ENCODE measurements around the gene NEK9. TPM values are rescaled to one million over a fixed set of nuclear protein-coding genes. Genes with fewer than 3 reads are reported as not detected.

Gene NEK9
- total RNA-seq, 1 experiment from 2014 or later: 103 TPM

DNA sequence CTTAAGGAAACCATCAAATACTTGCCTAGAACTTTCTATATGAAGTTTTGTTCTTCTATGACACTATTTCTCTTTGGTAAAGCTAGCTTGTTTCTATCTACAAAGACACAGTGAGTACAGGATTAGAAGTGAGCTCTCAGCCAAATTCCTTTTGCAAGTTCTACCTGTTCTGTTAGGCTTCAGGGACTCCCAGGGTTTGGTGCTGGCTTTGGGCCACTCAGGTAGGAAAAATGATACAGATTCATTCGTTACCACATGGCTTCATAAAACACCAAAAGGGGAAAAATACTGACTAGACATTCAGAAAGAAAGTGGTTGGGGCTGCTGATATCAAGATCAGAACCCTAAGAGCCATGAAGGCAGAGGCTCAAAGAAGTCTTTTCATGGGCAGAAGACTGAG is 43.6 kb downstream of the NEK9 start:
- Histone ChIP-seq H3K9ac (ENCODE audit: low read length) (no peak overlapping the region), H3K4me2 (ENCODE audit: low read depth, low read length, poor library complexity, severe bottlenecking) (no peak overlapping the region), H4K20me1 (ENCODE audit: insufficient read depth, low read depth, low read length) (no peaks in the 10 kb centered on the region), H3K9me3 (ENCODE audit: low read length) (no peaks in the 10 kb centered on the region), H3K79me2 (ENCODE audit: low read length) (no peaks in the 10 kb centered on the region), H3K36me3 (ENCODE audit: insufficient read depth, low read length) (peaks cover 68% of the 10 kb centered on the region), H3K27ac (ENCODE audit: low read length) (no peak overlapping the region), H3K27me3 (ENCODE audit: low read length) (no peaks in the 10 kb centered on the region), H3K4me3 (ENCODE audit: low read length) (no peak overlapping the region), H2AFZ (ENCODE audit: low read length) (no peak overlapping the region), H3K4me1 (ENCODE audit: low read length) (peaks cover under 1% of the 10 kb centered on the region), H3K9me2 (replicated peaks; ENCODE audit: insufficient read depth, low read length) (no peaks in the 10 kb centered on the region)
- DNase-seq: no peak

DNA sequence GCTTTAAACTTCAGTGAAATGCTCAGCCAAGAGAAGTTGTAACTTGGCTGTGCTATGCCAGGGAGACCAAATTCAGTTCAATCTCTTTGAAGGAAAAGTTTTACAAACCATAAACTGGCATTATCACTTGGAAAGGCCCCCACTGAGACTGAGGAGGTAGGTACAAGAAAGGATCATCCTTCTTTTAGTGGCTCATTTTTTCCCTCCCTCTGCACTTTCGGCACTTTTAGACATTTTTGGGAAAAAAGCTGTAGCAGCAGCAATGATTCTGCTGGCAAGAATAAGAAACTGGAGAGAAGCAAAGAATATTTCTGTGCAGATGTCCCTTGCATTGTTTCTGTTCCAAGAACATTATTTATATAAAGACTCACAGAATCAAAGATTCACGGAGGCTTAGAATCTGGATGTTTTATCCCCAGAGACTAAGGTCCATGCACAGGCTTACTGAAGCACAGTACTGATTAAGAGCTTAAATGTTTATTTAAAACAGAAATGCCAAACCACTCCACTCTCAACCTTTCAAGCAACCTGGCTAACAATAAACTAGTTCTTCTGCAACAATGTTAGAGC is 45.1 kb downstream of the NEK9 start:
- Histone ChIP-seq H3K27ac (ENCODE audit: low read length) (no peak overlapping the region), H3K4me2 (ENCODE audit: low read depth, low read length, poor library complexity, severe bottlenecking) (no peak overlapping the region), H4K20me1 (ENCODE audit: insufficient read depth, low read depth, low read length) (no peaks in the 10 kb centered on the region), H3K9ac (ENCODE audit: low read length) (no peak overlapping the region), H3K79me2 (ENCODE audit: low read length) (no peaks in the 10 kb centered on the region), H2AFZ (ENCODE audit: low read length) (no peak overlapping the region), H3K36me3 (ENCODE audit: insufficient read depth, low read length) (peaks cover 52% of the 10 kb centered on the region), H3K9me3 (ENCODE audit: low read length) (no peaks in the 10 kb centered on the region), H3K4me1 (ENCODE audit: low read length) (peaks cover 16% of the 10 kb centered on the region), H3K9me2 (replicated peaks; ENCODE audit: insufficient read depth, low read length) (no peaks in the 10 kb centered on the region), H3K4me3 (ENCODE audit: low read length) (no peak overlapping the region), H3K27me3 (ENCODE audit: low read length) (no peaks in the 10 kb centered on the region)
- no peak for DNase-seq

DNA sequence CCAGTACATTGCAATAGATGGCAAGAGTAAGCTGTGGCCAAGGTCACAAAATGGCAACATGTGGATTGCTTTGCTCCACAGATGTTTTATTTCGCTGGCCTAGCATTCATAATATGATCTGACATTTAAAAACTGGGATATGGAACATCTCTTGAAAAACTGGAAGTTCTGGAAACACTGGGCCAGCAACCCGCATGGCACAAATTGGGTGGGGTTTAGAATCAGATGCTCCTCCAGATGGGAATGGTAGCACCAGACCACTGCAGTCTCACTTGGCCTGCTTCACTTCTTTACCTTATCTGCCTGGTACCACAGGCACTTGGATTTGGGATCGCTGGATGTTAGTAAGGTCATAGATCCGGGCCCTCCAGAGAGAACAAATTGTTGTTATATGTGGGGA is 47.3 kb downstream of the NEK9 start:
- Histone ChIP-seq H3K4me2 (ENCODE audit: low read depth, low read length, poor library complexity, severe bottlenecking) (no peak overlapping the region), H3K9ac (ENCODE audit: low read length) (no peak overlapping the region), H3K9me2 (replicated peaks; ENCODE audit: insufficient read depth, low read length) (no peaks in the 10 kb centered on the region), H3K36me3 (ENCODE audit: insufficient read depth, low read length) (peaks cover 34% of the 10 kb centered on the region), H4K20me1 (ENCODE audit: insufficient read depth, low read depth, low read length) (no peaks in the 10 kb centered on the region), H3K9me3 (ENCODE audit: low read length) (no peaks in the 10 kb centered on the region), H3K4me3 (ENCODE audit: low read length) (no peak overlapping the region), H3K4me1 (ENCODE audit: low read length) (peaks cover 19% of the 10 kb centered on the region), H3K79me2 (ENCODE audit: low read length) (no peaks in the 10 kb centered on the region), H3K27ac (ENCODE audit: low read length) (no peak overlapping the region), H3K27me3 (ENCODE audit: low read length) (no peaks in the 10 kb centered on the region), H2AFZ (ENCODE audit: low read length) (no peak overlapping the region)
- DNase-seq: no peak

DNA sequence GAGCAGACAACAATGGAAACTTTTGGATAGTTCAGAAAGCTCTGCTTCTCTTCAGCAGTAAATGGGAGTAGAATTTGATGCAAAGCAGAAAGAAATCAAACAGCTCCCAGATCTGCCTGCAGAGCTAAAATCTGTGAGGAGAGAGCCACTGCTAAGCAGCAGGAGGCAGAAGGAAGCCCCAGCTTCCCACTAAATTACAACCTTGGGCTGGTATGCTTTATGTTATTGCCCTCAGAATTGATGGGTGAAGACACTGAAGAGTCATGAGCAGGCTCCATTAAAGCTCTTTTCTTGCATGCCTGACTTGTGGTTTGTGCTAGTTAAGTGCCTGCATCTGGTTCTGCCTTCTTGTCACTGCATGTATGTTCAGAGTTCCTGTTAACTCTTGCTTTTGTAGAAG is 49.1 kb downstream of the NEK9 start:
- Histone ChIP-seq H3K9me2 (replicated peaks; ENCODE audit: insufficient read depth, low read length) (no peaks in the 10 kb centered on the region), H3K4me1 (ENCODE audit: low read length) (peaks cover 19% of the 10 kb centered on the region), H3K9me3 (ENCODE audit: low read length) (no peaks in the 10 kb centered on the region), H3K9ac (ENCODE audit: low read length) (no peak overlapping the region), H3K27me3 (ENCODE audit: low read length) (no peaks in the 10 kb centered on the region), H2AFZ (ENCODE audit: low read length) (no peak overlapping the region), H3K4me2 (ENCODE audit: low read depth, low read length, poor library complexity, severe bottlenecking) (no peak overlapping the region), H3K36me3 (ENCODE audit: insufficient read depth, low read length) (peaks cover 19% of the 10 kb centered on the region), H3K27ac (ENCODE audit: low read length) (no peak overlapping the region), H3K79me2 (ENCODE audit: low read length) (no peaks in the 10 kb centered on the region), H4K20me1 (ENCODE audit: insufficient read depth, low read depth, low read length) (no peaks in the 10 kb centered on the region), H3K4me3 (ENCODE audit: low read length) (no peak overlapping the region)
- DNase-seq: no peak

DNA sequence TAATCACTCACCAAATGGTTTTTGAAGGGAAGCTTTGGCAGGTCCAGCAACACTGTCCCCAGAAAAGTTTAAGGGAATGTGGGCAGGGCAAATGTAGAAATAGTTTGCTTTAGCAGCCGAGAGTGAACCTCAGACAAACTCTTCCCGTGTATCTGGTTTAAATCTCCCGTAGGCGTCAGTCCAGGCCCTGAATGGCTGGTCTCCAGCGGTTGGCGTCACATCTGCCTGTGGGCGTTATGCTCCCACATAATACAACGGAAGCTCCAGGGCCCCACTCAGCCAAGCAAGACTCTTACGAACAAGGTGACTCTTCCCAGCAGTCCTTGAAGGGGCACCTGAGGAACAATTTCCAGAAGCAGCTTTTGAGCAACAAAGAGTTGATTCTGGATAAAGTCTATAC is 56.5 kb downstream of the NEK9 start:
- Histone ChIP-seq H3K4me1 (ENCODE audit: low read length) (peaks cover 31% of the 10 kb centered on the region), H3K27me3 (ENCODE audit: low read length) (no peaks in the 10 kb centered on the region), H2AFZ (ENCODE audit: low read length) (no peak overlapping the region), H3K27ac (ENCODE audit: low read length) (no peak overlapping the region), H3K79me2 (ENCODE audit: low read length) (peaks cover 6% of the 10 kb centered on the region; the same call in 1 of the 2 replicates), H3K9me3 (ENCODE audit: low read length) (no peaks in the 10 kb centered on the region), H3K4me2 (ENCODE audit: low read depth, low read length, poor library complexity, severe bottlenecking) (no peak overlapping the region), H4K20me1 (ENCODE audit: insufficient read depth, low read depth, low read length) (no peaks in the 10 kb centered on the region), H3K9ac (ENCODE audit: low read length) (no peak overlapping the region), H3K9me2 (replicated peaks; ENCODE audit: insufficient read depth, low read length) (no peaks in the 10 kb centered on the region), H3K36me3 (ENCODE audit: insufficient read depth, low read length) (no peaks in the 10 kb centered on the region), H3K4me3 (ENCODE audit: low read length) (no peak overlapping the region)
- DNase-seq: no peak

DNA sequence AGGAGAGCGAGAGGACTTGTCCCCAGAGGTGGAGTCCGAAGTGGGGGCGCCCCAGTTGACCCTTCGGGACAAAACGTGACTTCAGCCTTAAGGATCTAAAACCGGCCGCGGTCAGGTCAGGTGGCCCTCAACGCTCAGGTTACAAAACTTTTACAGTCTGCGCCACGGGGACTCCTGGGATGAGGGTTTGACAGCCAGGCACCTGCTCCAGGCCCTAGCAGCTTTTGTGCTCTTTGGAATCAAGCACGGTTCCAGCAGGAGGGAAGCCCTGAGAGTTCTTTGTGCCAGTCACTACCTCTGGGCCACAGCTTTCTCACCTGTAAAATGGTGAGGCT is 57.1 kb downstream of the NEK9 start:
- Histone ChIP-seq H3K4me1 (ENCODE audit: low read length) (peaks cover 31% of the 10 kb centered on the region), H3K9ac (ENCODE audit: low read length) (peak overlapping the region; percentile 62), H2AFZ (ENCODE audit: low read length) (peak overlapping the region; percentile 65), H3K4me3 (ENCODE audit: low read length) (peak overlapping the region; percentile 63), H3K27me3 (ENCODE audit: low read length) (no peaks in the 10 kb centered on the region), H4K20me1 (ENCODE audit: insufficient read depth, low read depth, low read length) (no peaks in the 10 kb centered on the region), H3K79me2 (ENCODE audit: low read length) (peaks cover 6% of the 10 kb centered on the region; the same call in 1 of the 2 replicates), H3K4me2 (ENCODE audit: low read depth, low read length, poor library complexity, severe bottlenecking) (peak overlapping the region; percentile 91), H3K27ac (ENCODE audit: low read length) (no peak overlapping the region), H3K36me3 (ENCODE audit: insufficient read depth, low read length) (no peaks in the 10 kb centered on the region), H3K9me3 (ENCODE audit: low read length) (no peaks in the 10 kb centered on the region), H3K9me2 (replicated peaks; ENCODE audit: insufficient read depth, low read length) (no peaks in the 10 kb centered on the region)
- no peak for DNase-seq

DNA sequence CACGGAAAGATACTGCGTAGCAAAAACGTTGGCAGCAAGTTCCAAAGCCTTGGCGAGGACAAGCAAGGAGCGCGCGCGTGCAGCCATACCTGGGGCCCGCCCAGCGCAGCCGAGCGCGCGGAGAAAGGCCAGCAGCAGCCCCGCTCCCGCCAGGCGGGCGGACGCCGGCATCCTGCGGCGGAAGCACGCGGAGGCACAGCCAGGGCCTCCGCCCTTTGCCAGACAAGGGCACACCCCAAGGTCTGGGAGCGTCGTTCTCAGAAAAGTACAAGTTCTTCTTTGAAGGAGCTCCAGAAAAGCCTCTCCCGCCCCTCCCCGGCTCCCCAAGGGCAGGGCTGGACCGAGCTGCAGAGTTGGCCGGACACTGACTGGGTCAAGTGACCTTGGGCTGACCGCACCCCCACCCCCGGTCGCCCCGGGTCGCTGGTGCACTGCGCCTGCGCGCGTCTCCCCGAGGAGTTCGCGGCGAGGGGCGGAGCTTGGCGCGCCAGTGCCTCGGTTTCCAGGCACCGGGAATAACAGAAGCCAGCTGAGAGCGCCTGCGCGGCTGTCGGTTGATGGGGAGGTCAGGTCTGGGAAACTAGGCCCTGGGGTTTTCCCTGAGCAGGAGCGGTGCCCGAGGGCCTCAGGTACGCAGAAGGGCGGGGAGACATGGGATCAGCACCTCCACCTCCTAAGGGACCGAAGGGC is 57.6 kb downstream of the NEK9 start, which contains the start of gene ZC2HC1C:
Gene ZC2HC1C, plus strand, starts transcription at position 521 of the 690 bp plus-strand sequence. CDS start 933 bp downstream, outside the sequence.
- H3K9ac ChIP-seq (ENCODE audit: low read length): peak within 1 kb of the TSS; percentile 62
- peak within 1 kb of the TSS; percentile 65 for H2AFZ ChIP-seq (ENCODE audit: low read length)
- H3K79me2 ChIP-seq (ENCODE audit: low read length): peaks cover 6% of the 10 kb centered on the region; the same call in 1 of the 2 replicates
- H4K20me1 ChIP-seq (ENCODE audit: insufficient read depth, low read depth, low read length): no peaks in the 10 kb centered on the region
- no peaks in the 10 kb centered on the region for H3K36me3 ChIP-seq (ENCODE audit: insufficient read depth, low read length)
- H3K4me3 ChIP-seq (ENCODE audit: low read length): peak within 1 kb of the TSS; percentile 63
- H3K27ac ChIP-seq (ENCODE audit: low read length): peak within 1 kb of the TSS; percentile 53; the same call in 1 of the 2 replicates
- H3K9me2 ChIP-seq (replicated peaks; ENCODE audit: insufficient read depth, low read length): no peaks in the 10 kb centered on the region
- DNase-seq: peak; percentile 95
- peak within 1 kb of the TSS; percentile 91 for H3K4me2 ChIP-seq (ENCODE audit: low read depth, low read length, poor library complexity, severe bottlenecking)
- H3K4me1 ChIP-seq (ENCODE audit: low read length): peaks cover 32% of the 10 kb centered on the region
- no peaks in the 10 kb centered on the region for H3K9me3 ChIP-seq (ENCODE audit: low read length)
- H3K27me3 ChIP-seq (ENCODE audit: low read length): no peaks in the 10 kb centered on the region

DNA sequence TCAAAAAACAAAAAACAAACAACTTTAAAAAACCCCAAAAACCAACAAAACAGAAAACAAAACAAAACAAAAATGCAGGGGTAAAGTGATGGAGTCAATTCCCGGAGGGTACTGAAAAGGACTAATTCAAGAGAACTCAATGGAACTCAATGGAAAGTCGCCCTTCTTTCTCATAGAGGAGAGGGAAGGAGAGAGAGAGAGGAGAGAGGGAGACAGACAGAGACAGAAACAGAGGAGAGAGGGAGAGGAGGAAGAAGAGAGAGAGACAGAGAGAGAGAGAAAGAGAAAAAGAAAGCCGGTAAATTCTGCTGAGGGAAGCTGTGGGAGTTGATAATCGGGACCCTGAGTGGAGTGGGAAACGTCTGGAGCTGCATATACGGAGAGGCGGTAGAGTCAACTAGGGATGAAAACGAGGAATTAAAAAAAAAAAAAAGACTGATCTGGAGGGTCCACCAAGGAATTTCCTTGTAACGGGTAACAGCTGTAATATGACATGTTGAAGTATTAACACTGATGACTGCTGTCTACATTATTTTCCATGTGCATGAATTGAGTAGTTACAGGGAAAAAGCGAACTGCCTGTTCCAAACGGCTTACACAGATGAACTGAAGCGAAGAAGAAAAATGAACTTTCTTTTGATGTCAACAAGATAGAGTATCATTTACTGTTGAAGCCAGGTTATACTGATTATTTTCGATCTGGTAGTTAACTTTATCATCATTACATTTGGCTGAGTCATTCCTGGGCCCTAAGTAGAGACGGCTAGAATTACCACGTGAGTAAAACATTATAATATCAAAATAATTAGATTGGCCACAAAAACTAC is 58.3 kb downstream of the NEK9 start:
- Histone ChIP-seq H3K27ac (ENCODE audit: low read length) (peak overlapping the region; percentile 53; the same call in 1 of the 2 replicates), H3K9me3 (ENCODE audit: low read length) (no peaks in the 10 kb centered on the region), H3K4me2 (ENCODE audit: low read depth, low read length, poor library complexity, severe bottlenecking) (peak overlapping the region; percentile 91), H3K79me2 (ENCODE audit: low read length) (peaks cover 9% of the 10 kb centered on the region), H2AFZ (ENCODE audit: low read length) (peak overlapping the region; percentile 65), H3K9me2 (replicated peaks; ENCODE audit: insufficient read depth, low read length) (no peaks in the 10 kb centered on the region), H3K36me3 (ENCODE audit: insufficient read depth, low read length) (no peaks in the 10 kb centered on the region), H3K4me1 (ENCODE audit: low read length) (peaks cover 35% of the 10 kb centered on the region), H3K27me3 (ENCODE audit: low read length) (no peaks in the 10 kb centered on the region), H4K20me1 (ENCODE audit: insufficient read depth, low read depth, low read length) (no peaks in the 10 kb centered on the region), H3K9ac (ENCODE audit: low read length) (peak overlapping the region; percentile 62), H3K4me3 (ENCODE audit: low read length) (peak overlapping the region; percentile 63)
- no peak for DNase-seq
